H9 (cell line): Measurements from ENCODE around the gene LAMA3. TPM values are rescaled to one million over a fixed set of nuclear protein-coding genes. Genes with fewer than 3 reads are reported as not detected.

Experiments
- DNase-seq: peaks from one replicate; pipeline ENCODE4 v3.0.0-alpha.2; 2017
- H2AFZ ChIP-seq: one replicate; pipeline ENCODE4 v1.6.1; 2013; ENCODE audit warnings: mild to moderate bottlenecking, low read length, control low read depth, moderate library complexity
- H2AK5ac ChIP-seq: 2 replicates; pipeline ENCODE4 v1.6.1; 2013; ENCODE audit warnings: low read length, control low read depth, mixed read lengths; ENCODE audit not compliant: insufficient read length
- H2BK120ac ChIP-seq: one replicate; pipeline ENCODE4 v1.6.1; 2013; ENCODE audit warnings: low read depth, mild to moderate bottlenecking, low read length, control low read depth, inconsistent platforms; ENCODE audit not compliant: poor library complexity, severe bottlenecking
- H2BK12ac ChIP-seq: 2 replicates; pipeline ENCODE4 v1.6.1; 2013; ENCODE audit warnings: low read length, control low read depth, mixed read lengths, low read depth; ENCODE audit not compliant: insufficient read length
- H2BK15ac ChIP-seq: 2 replicates; pipeline ENCODE4 v1.6.1; 2013; ENCODE audit warnings: low read depth, low read length, control low read depth
- H2BK20ac ChIP-seq: one replicate; pipeline ENCODE4 v1.6.1; 2013; ENCODE audit warnings: low read depth, mild to moderate bottlenecking, low read length, control low read depth, inconsistent platforms; ENCODE audit not compliant: poor library complexity, severe bottlenecking
- H2BK5ac ChIP-seq: 2 replicates; pipeline ENCODE4 v1.6.1; 2013; ENCODE audit warnings: low read length, control low read depth, mixed read lengths; ENCODE audit not compliant: insufficient read length
- H3K14ac ChIP-seq: 2 replicates; pipeline ENCODE4 v1.6.1; 2013; ENCODE audit warnings: low read length, control low read depth; ENCODE audit not compliant: insufficient read depth
- H3K18ac ChIP-seq: 2 replicates; pipeline ENCODE4 v1.6.1; 2013; ENCODE audit warnings: low read depth, mild to moderate bottlenecking, mixed read lengths, low read length, control low read depth; ENCODE audit not compliant: insufficient read length
- H3K23ac ChIP-seq: 2 replicates; pipeline ENCODE4 v1.6.1; 2013; ENCODE audit warnings: low read length, control low read depth, mixed read lengths, low read depth; ENCODE audit not compliant: insufficient read length
- H3K23me2 ChIP-seq: 2 replicates; pipeline ENCODE4 v1.6.1; 2013; ENCODE audit warnings: low read depth, mild to moderate bottlenecking, mixed read lengths, low read length, control low read depth; ENCODE audit not compliant: insufficient read length, poor library complexity, severe bottlenecking
- H3K27ac ChIP-seq: 2 replicates; pipeline ENCODE4 v1.5.1; 2013; ENCODE audit warnings: low read length, control low read depth, mixed read lengths, low read depth; ENCODE audit not compliant: insufficient read length
- H3K27me3 ChIP-seq: 2 replicates; pipeline ENCODE4 v1.6.1; 2013; ENCODE audit warnings: low read length, control low read depth, inconsistent platforms; ENCODE audit not compliant: insufficient read depth
- H3K4ac ChIP-seq: 2 replicates; pipeline ENCODE4 v1.6.1; 2013; ENCODE audit warnings: low read depth, mild to moderate bottlenecking, control low read depth, inconsistent platforms, low read length, moderate library complexity
- H3K4me1 ChIP-seq: 2 replicates; pipeline ENCODE4 v1.6.1; 2013; ENCODE audit warnings: low read length, control low read depth, inconsistent platforms; ENCODE audit not compliant: insufficient read depth
- H3K4me2 ChIP-seq: 2 replicates; pipeline ENCODE4 v1.6.1; 2013; ENCODE audit warnings: low read length, control low read depth, mixed read lengths; ENCODE audit not compliant: insufficient read length, insufficient read depth
- H3K56ac ChIP-seq: 2 replicates; pipeline ENCODE4 v1.6.1; 2013; ENCODE audit warnings: low read depth, mild to moderate bottlenecking, mixed read lengths, low read length, control low read depth; ENCODE audit not compliant: insufficient read length
- H3K79me1 ChIP-seq: 2 replicates; pipeline ENCODE4 v1.6.1; 2013; ENCODE audit warnings: low read depth, mild to moderate bottlenecking, moderate library complexity, low read length, control low read depth, inconsistent platforms; ENCODE audit not compliant: insufficient read depth, poor library complexity, severe bottlenecking
- H3K79me2 ChIP-seq: 2 replicates; pipeline ENCODE4 v1.6.1; 2013; ENCODE audit warnings: low read length, control low read depth, inconsistent platforms; ENCODE audit not compliant: insufficient read depth
- H3K9ac ChIP-seq: 2 replicates; pipeline ENCODE4 v1.6.1; 2013; ENCODE audit warnings: low read length, control low read depth, mixed read lengths; ENCODE audit not compliant: insufficient read length; ENCODE audit errors: extremely low read depth
- H3K9me3 ChIP-seq: one replicate; pipeline ENCODE4 v1.6.1; 2013; ENCODE audit warnings: low read depth, low read length, inconsistent platforms; ENCODE audit not compliant: control insufficient read depth
- H3T11ph ChIP-seq: one replicate; pipeline ENCODE4 v1.6.1; 2013; ENCODE audit warnings: mild to moderate bottlenecking, low read length, control low read depth, inconsistent platforms
- H4K20me1 ChIP-seq: one replicate; pipeline ENCODE4 v1.6.1; 2013; ENCODE audit not compliant: control insufficient read depth, insufficient read length, insufficient read depth
- H4K5ac ChIP-seq: 2 replicates; pipeline ENCODE4 v1.6.1; 2013; ENCODE audit warnings: low read depth, mild to moderate bottlenecking, mixed read lengths, low read length, control low read depth; ENCODE audit not compliant: insufficient read length
- H4K8ac ChIP-seq: replicated peaks from 2 replicates; pipeline ENCODE4 v1.6.1; 2013; ENCODE audit warnings: low read length, control low read depth, mixed read lengths, low read depth; ENCODE audit not compliant: insufficient read length
- H4K91ac ChIP-seq: 2 replicates; pipeline ENCODE4 v1.6.1; 2013; ENCODE audit warnings: low read depth, mild to moderate bottlenecking, moderate library complexity, mixed read lengths, low read length, control low read depth; ENCODE audit not compliant: insufficient read length
- H3K27ac Mint-ChIP-seq, 3 experiments: 2 replicates in 2 of 3; 3 replicates in 1 of 3; pipeline ENCODE4 v1.8.0; 2020 to 2021; ENCODE audit warnings: mixed read lengths in 3 of 3, mild to moderate bottlenecking in 1 of 3, moderate library complexity in 1 of 3
- H3K27me3 Mint-ChIP-seq: 2 replicates; pipeline ENCODE4 v1.8.0; 2021; ENCODE audit warnings: low read depth, mild to moderate bottlenecking, moderate library complexity, mixed read lengths
- H3K36me3 Mint-ChIP-seq, 3 experiments: 2 replicates in 2 of 3; 3 replicates in 1 of 3; pipeline ENCODE4 v1.8.0; 2020 to 2021; ENCODE audit warnings: low read depth in 3 of 3, mixed read lengths in 3 of 3; ENCODE audit not compliant: insufficient read depth in 1 of 3
- H3K4me1 Mint-ChIP-seq, 2 experiments: 2 replicates each; pipeline ENCODE4 v1.8.0; 2020; ENCODE audit warnings: mixed read lengths in 2 of 2
- H3K4me3 Mint-ChIP-seq, 2 experiments: 2 replicates in 1 of 2; 3 replicates in 1 of 2; pipeline ENCODE4 v1.8.0; 2020 to 2021; ENCODE audit warnings: mild to moderate bottlenecking in 2 of 2, mixed read lengths in 2 of 2, moderate library complexity in 1 of 2
- H3K9me3 Mint-ChIP-seq, 2 experiments: 2 replicates in 1 of 2; 3 replicates in 1 of 2; pipeline ENCODE4 v1.8.0; 2020; ENCODE audit warnings: mild to moderate bottlenecking in 2 of 2, mixed read lengths in 2 of 2, moderate library complexity in 1 of 2
- CTCF ChIP-seq: fragments of 200-600 bp; sonication (generic); conservative IDR thresholded peaks from 3 replicates; pipeline ENCODE4 v1.8.0; 2021; ENCODE audit warnings: antibody characterized with exemption, mild to moderate bottlenecking
- WGBS: extraction: QIAGEN DNeasy Blood & Tissue Kit; methylation state at CpG from one replicate; pipeline ENCODE4 v1.1.7; 2013; ENCODE audit warnings: missing lambda C conversion rate, low lambda C conversion rate, mixed read lengths; ENCODE audit not compliant: insufficient read length; ENCODE audit errors: extremely low coverage; 5-methylcytosine and 5-hydroxymethylcytosine counted together
- total RNA-seq: library from RNA; stranded (reverse); gene quantifications from 2 replicates; pipeline ENCODE4 v1.2.1, GENCODE V29; 2021

Gene LAMA3
- total RNA-seq, 1 experiment from 2014 or later = 0.33 TPM

GRCh38 chr18:23761941-23762340 is 72.7 kb downstream of the LAMA3 start:
- no peak overlapping the region for H2AK5ac ChIP-seq
- TF ChIP-seq CTCF = no peak
- no peak overlapping the region for H3K27ac ChIP-seq
- H3K79me1 ChIP-seq = no peaks in the 10 kb centered on the region
- H3K23ac ChIP-seq = no peak overlapping the region
- H3K9ac ChIP-seq = no peak overlapping the region
- no peak overlapping the region for H4K91ac ChIP-seq
- peaks cover 7% of the 10 kb centered on the region; the same call in 1 of the 2 replicates for H3K27me3 Mint-ChIP-seq
- H4K5ac ChIP-seq = no peak overlapping the region
- H3K23me2 ChIP-seq = no peaks in the 10 kb centered on the region
- H3K14ac ChIP-seq = no peak overlapping the region
- H2BK15ac ChIP-seq = no peak overlapping the region
- H4K8ac ChIP-seq = no peak overlapping the region
- no peak overlapping the region for H2BK5ac ChIP-seq
- H3K18ac ChIP-seq = no peak overlapping the region
- no peak overlapping the region for H3K4ac ChIP-seq
- no peaks in the 10 kb centered on the region for H3K4me1 ChIP-seq
- H2BK120ac ChIP-seq = no peak overlapping the region
- H3K79me2 ChIP-seq = no peaks in the 10 kb centered on the region
- H3K4me1 Mint-ChIP-seq = peaks cover 3 to 7% of the 10 kb centered on the region in 2 experiments
- H4K20me1 ChIP-seq = no peaks in the 10 kb centered on the region
- H2BK12ac ChIP-seq = no peak overlapping the region
- no peaks in the 10 kb centered on the region for H3K27me3 ChIP-seq
- no peaks in the 10 kb centered on the region for H3K9me3 ChIP-seq
- no peak overlapping the region for H3K56ac ChIP-seq
- no peak overlapping the region for H3T11ph ChIP-seq
- no peaks in the 10 kb centered on the region for H3K9me3 Mint-ChIP-seq
- H3K4me3 Mint-ChIP-seq = no peak overlapping the region
- no peak overlapping the region for H2BK20ac ChIP-seq
- no CpG with 5 or more reads among the region's 5 CpGs for WGBS
- H3K4me2 ChIP-seq = no peak overlapping the region
- H3K36me3 Mint-ChIP-seq = no peaks in the 10 kb centered on the region
- H3K27ac Mint-ChIP-seq = no peak overlapping the region
- DNase-seq = no peak
- H2AFZ ChIP-seq = no peak overlapping the region
